ENCODE data around the gene PDCD1.
"Not testable (repeated sequence)": the region's sequence is repeated elsewhere in the genome, so short reads cannot be mapped to it uniquely, and the experiment has no call there.

The PDCD1 gene

GRCh38 chr2:241800198-241800903 lies 58.3 kb downstream of the PDCD1 start:
- not testable (repeated sequence) for DNase-seq (ENCODE audit: low spot score)

All from globus pallidus (tissue), 1 donor.